GM15510 (cell line): Measurements from ENCODE around the gene IRAK2.

Experiments used
- POLR2A ChIP-seq: IDR thresholded peaks from 3 replicates; pipeline ENCODE4 v1.6.1; 2011; ENCODE audit warnings: borderline replicate concordance; ENCODE audit not compliant: insufficient read length; ENCODE audit errors: extremely low read depth

Gene IRAK2

DNA sequence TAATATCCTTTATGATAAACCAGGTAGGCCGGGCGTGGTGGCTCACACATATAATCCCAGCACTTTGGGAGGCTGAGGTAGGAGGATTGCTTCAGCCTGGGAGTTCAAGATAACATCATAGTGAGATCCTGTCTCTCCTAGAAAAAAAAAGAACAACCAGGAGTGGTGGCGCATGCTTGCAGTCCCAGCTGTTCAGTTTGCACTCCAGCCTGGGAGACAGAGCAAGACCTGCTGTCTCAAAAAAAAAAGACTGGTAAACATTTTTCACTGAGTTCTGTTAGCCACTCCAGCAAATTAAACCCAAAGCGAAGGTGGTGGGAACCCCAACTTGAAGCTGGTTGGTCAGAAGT lies 9.6 kb upstream of the IRAK2 start:
- no peak for TF ChIP-seq POLR2A

DNA sequence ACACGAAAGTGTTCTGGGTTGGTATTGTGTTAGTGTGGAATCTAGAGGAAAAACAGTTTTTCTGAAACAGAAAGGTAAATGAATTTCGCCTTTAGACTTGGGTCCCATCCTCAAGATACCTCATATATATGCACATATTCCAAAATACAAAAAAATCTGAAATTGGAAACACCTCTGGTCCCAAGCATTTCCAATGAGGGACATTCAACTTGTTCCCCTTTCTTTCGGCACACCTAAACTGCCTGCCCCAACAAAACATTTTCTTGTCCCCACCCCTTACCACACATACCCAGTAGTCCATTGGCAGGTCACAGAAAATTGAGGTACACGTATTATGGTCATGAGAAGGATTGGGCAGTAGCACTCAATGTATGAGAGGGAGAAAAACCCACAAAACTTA lies 9.1 kb upstream of the IRAK2 start:
- no peak for TF ChIP-seq POLR2A

GRCh38 chr3:10157031-10157430 lies 7.7 kb upstream of the IRAK2 start:
- TF ChIP-seq POLR2A, result no peak

DNA sequence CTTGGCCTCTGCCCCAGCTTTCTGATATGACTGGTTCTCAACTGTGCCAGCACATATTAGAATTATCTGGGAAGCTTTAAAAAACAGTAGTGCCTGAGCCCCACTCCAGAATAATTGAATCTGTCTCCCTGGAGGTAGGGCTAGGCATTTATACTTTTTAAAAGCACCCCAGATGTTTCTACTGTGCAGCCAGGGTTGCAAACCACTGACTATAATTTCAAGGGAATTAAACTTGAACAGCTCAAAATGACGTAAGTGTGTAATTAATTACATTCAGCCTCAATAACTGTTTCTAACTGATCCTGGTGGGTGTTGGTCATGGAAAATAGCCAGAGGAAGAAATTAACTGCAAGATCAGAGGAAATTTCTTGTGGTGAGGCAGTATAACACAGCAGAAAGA lies 4.4 kb upstream of the IRAK2 start:
- no peak for TF ChIP-seq POLR2A

DNA sequence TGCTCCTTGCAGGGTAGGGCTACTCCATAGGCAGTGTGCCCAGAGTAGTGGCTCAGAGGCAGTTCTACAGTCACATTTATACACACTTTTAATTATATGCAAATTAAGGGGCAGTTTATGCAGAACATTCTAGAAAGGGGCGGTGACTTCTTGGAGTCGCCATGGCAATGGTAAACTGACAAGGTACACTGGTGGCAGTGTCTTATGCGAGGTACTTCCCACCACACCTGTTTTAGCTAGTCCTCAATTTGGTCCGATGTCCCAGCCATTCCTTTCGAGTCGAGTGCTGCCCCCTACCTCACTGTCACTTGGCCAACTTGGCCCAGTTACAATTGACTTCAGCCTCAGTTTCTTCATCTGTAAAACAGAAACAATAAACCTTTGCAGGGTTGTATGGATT lies 3.8 kb upstream of the IRAK2 start:
- TF ChIP-seq POLR2A, result no peak

DNA sequence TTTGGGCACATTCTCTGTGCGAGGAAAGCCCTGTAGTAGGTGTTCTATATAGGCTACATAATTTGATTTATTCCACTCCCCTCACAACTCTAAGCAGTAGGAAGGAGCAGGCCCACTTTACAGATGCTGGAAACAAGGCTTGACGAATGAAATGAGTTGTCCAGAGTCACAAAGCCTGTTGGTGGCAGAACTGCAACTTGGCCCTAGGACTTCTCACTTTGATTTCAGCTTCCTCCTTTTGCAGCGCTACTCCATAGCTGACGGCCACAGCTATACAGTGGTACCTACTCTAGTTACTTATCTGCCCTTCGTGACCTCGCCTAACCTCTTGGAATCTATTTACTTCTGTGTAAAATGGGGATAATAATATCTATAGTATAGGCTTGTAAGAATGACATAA lies 2.5 kb upstream of the IRAK2 start:
- TF ChIP-seq POLR2A, result no peak

DNA sequence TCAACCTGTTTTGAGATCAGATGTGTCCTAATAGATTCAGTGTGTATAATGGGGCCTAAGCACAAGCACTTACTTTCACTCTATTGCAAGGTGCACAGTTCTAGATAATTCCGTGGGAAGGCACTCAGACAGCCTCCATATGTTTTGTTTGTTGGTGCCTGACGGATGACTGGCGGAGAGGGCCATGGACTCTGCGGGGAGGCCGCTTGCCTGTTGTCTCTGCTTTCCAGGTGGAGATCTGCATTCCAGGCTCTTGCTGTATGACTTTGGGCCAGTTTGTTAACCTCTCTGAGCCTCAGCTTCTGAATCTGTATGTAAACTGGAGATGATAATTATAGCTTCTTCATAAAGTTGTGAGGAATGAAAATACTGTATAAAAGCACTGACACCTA lies 1.5 kb downstream of the IRAK2 start:
- TF ChIP-seq POLR2A, result no peak

DNA sequence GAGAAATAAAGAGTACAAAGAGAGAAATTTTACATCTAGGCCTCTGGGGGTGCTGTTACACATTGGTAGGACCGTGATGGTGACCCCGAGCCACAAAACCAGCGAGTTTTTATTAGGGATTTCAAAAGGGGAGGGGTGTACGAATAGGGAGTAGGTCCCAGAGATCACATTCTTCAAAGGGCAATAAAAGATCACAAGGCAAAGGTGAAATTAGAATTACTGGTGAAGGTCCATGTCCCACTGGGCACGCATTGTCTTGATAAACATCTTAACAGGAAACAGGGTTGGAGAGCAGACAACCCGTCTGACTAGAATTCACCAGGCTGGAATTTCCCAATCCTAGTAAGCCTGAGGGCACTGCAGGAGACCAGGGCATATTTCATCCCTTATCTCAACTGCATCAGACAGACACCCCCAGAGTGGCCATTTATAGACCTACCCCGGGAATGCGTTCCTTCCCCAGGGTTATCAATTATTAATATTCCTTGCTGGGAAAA lies 4.3 kb downstream of the IRAK2 start:
- TF ChIP-seq POLR2A, result no peak

DNA sequence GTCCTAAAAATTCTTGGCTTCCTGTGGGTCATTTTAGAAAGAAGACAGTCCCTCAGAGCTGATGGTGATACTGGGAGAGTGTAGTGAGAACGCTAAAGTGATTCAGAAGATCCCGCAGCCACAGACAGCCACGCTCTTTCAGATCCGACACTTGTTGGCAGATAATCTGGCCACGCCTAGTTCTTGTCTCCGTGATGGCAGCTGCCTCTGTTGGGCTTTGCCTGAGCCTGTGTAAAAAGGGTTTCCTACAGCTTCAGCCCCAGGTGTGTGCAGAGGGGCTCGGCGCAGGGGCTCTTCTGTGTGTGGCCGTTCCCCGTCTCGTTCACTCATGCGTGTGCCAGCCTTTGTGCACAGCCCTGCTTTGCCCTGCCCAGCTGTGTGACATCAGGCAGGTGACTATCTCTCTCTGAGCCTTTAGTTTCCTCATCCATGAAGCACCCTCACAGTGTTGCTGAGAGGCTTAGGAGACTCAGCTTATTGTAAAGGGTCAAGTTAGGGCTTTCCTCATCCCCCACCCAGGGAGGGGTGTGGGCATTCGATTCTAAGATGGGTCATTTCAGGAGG lies 6.3 kb downstream of the IRAK2 start:
- no peak for TF ChIP-seq POLR2A

- no peak for TF ChIP-seq POLR2A
Observed at GRCh38 chr3:10173095-10173925, 8.6 kb downstream of the IRAK2 start.

DNA sequence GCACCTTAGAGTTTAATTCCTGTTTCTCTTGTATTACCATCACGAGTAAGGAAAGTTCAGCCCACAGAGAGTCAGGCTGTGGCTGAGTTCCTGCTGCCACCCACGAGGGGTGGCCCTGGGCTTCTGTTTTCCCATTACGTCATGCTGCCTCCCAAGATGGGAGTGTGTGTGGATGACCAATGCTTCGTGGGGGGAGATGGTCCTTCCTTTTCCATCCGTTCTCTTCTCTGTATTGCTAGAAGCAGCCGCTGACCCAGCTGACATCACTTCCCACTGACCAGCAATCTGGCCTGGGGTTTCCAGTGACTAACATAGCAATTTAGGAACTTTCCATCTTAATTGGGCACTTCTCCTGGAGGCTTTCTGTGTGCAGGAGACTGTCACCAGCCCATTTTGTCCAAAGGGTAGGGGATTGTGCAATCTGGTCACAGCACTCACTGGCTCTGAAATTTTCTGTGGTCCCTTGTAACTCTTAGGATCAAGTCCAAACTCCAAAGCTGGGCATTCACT lies 9.3 kb downstream of the IRAK2 start:
- no peak for TF ChIP-seq POLR2A

GRCh38 chr3:10177737-10178136 lies 13.0 kb downstream of the IRAK2 start:
- no peak for TF ChIP-seq POLR2A

GRCh38 chr3:10178892-10179291 lies 14.2 kb downstream of the IRAK2 start:
- no peak for TF ChIP-seq POLR2A

- no peak for TF ChIP-seq POLR2A
Observed at GRCh38 chr3:10180289-10180688, 15.6 kb downstream of the IRAK2 start.

- no peak for TF ChIP-seq POLR2A
Observed at GRCh38 chr3:10180738-10181295, 16.1 kb downstream of the IRAK2 start.

- no peak for TF ChIP-seq POLR2A
Observed at GRCh38 chr3:10182950-10183349, 18.2 kb downstream of the IRAK2 start.
